Measurements from ENCODE around the gene FGF10. TPM values are rescaled to one million over a fixed set of nuclear protein-coding genes. Genes with fewer than 3 reads are reported as not detected.

The FGF10 gene
- total RNA-seq, 1 donor from 2014 or later, result 2.7 TPM

- intact Hi-C loops (cut with DNase I), result no loop called here
- DNase-seq (no peak), ATAC-seq (no peak)
- H3K4me1 ChIP-seq, result no peaks in the 10 kb centered on the region
- H3K4me3 ChIP-seq, result no peak overlapping the region
- TF ChIP-seq CTCF (IDR thresholded peaks at IDR 0.05), result no peak
- H3K9me3 ChIP-seq, result no peaks in the 10 kb centered on the region
- no peaks in the 10 kb centered on the region for H3K36me3 ChIP-seq
- H3K27me3 ChIP-seq, result no peaks in the 10 kb centered on the region
- H3K27ac ChIP-seq, result no peak overlapping the region
Observed at GRCh38 chr5:44275908-44276307, 113.3 kb downstream of the FGF10 start.

- no peak for TF ChIP-seq CTCF (IDR thresholded peaks at IDR 0.05)
- H3K27ac ChIP-seq, result no peak overlapping the region
- no peaks in the 10 kb centered on the region for H3K36me3 ChIP-seq
- DNase-seq (no peak), ATAC-seq (no peak)
- H3K9me3 ChIP-seq, result no peaks in the 10 kb centered on the region
- no peak overlapping the region for H3K4me3 ChIP-seq
- no peaks in the 10 kb centered on the region for H3K27me3 ChIP-seq
- H3K4me1 ChIP-seq, result no peaks in the 10 kb centered on the region
- intact Hi-C loops (cut with DNase I), result no loop called here
Observed at GRCh38 chr5:44275329-44275728, 113.9 kb downstream of the FGF10 start.

- intact Hi-C loops (cut with DNase I), result no loop called here
- Histone ChIP-seq H3K9me3 (no peaks in the 10 kb centered on the region), H3K27me3 (no peaks in the 10 kb centered on the region), H3K27ac (no peak overlapping the region), H3K4me3 (no peak overlapping the region), H3K4me1 (no peaks in the 10 kb centered on the region), H3K36me3 (no peaks in the 10 kb centered on the region)
- TF ChIP-seq CTCF (IDR thresholded peaks at IDR 0.05), result no peak
- DNase-seq (no peak), ATAC-seq (no peak)
Observed at GRCh38 chr5:44267909-44268308, 121.3 kb downstream of the FGF10 start.

GRCh38 chr5:44266882-44267576 lies 122.2 kb downstream of the FGF10 start:
- Histone ChIP-seq H3K27ac (no peak overlapping the region), H3K27me3 (no peaks in the 10 kb centered on the region), H3K9me3 (no peaks in the 10 kb centered on the region), H3K4me1 (no peaks in the 10 kb centered on the region), H3K4me3 (no peak overlapping the region), H3K36me3 (no peaks in the 10 kb centered on the region)
- no peak for ATAC-seq
- no peak for TF ChIP-seq CTCF (IDR thresholded peaks at IDR 0.05)
- intact Hi-C loops (cut with DNase I), result no loop called here
- no peak for DNase-seq

GRCh38 chr5:44265713-44266112 lies 123.5 kb downstream of the FGF10 start:
- Histone ChIP-seq H3K4me1 (no peaks in the 10 kb centered on the region), H3K27me3 (no peaks in the 10 kb centered on the region), H3K9me3 (no peaks in the 10 kb centered on the region), H3K27ac (no peak overlapping the region), H3K4me3 (no peak overlapping the region), H3K36me3 (no peaks in the 10 kb centered on the region)
- no peak for DNase-seq
- TF ChIP-seq CTCF (IDR thresholded peaks at IDR 0.05), result no peak
- intact Hi-C loops (cut with DNase I), result no loop called here
- ATAC-seq, result no peak

GRCh38 chr5:44260793-44261192 lies 128.4 kb downstream of the FGF10 start:
- H3K27me3 ChIP-seq, result no peaks in the 10 kb centered on the region
- ATAC-seq (no peak), DNase-seq (no peak)
- intact Hi-C loops (cut with DNase I), result no loop called here
- no peaks in the 10 kb centered on the region for H3K9me3 ChIP-seq
- H3K4me3 ChIP-seq, result no peak overlapping the region
- no peak overlapping the region for H3K27ac ChIP-seq
- H3K36me3 ChIP-seq, result no peaks in the 10 kb centered on the region
- H3K4me1 ChIP-seq, result no peaks in the 10 kb centered on the region
- TF ChIP-seq CTCF (IDR thresholded peaks at IDR 0.05), result no peak

Data from upper lobe of right lung (tissue), 1 donor.